Gastrocnemius medialis (tissue), 4 donors: ENCODE measurements around the gene SIDT1.

ENCODE experiments used
- CTCF ChIP-seq, 5 experiments: fragments of 450-650 bp in 3 of 5; fragments of 200-600 bp in 2 of 5; sonication (generic) in 2 of 5; IDR thresholded peaks in 4 of 5; conservative IDR thresholded peaks in 1 of 5; 1 replicate in 4 of 5; 2 replicates in 1 of 5; pipeline ENCODE4 v1.5.1; 2016 to 2019; ENCODE audit warnings: antibody characterized with exemption in 5 of 5, mild to moderate bottlenecking in 3 of 5, moderate library complexity in 3 of 5
- POLR2A ChIP-seq, 2 donors: fragments of 450-650 bp; IDR thresholded peaks; one replicate each; pipeline ENCODE4 v1.6.1; 2017; ENCODE audit warnings: antibody characterized with exemption in 2 of 2, mild to moderate bottlenecking in 2 of 2, moderate library complexity in 2 of 2

- TF ChIP-seq CTCF (IDR thresholded peaks at IDR 0.05 in 4 of 5, conservative IDR thresholded peaks at IDR 0.05 in 1 of 5) (no peak), POLR2A (IDR thresholded peaks at IDR 0.05) (no peak)
Measured at GRCh38 chr3:113556946-113557335, 24.6 kb downstream of the SIDT1 start.
